NCI-H2081 treated with DMSO at 0.1 percent for 48 hours (cell line): ENCODE data around the gene TIAM1.

Source experiments
- DNase-seq: peaks from one replicate; lab custom pipeline; 2025; lab: John Stamatoyannopoulos, UW

Gene TIAM1

DNA sequence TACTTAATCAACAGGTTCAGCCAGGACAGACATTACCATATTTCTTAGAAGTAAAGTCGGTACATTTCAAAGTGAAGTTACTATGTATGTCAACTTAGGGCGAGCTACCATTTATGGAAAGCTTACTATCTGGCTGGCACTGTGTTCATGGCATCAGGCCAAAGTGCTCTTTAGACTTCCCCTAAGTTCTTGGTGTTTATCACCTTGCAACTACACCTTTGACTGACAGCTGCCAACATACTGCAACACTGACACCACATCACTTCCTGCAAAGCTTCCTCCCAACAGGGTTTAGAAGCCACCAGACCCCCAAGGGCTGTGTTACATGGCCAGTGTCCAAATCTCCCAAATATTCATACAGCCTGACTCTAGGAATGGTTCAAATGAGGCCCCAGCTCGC is 61.0 kb downstream of the TIAM1 start:
- DNase-seq: no peak

DNA sequence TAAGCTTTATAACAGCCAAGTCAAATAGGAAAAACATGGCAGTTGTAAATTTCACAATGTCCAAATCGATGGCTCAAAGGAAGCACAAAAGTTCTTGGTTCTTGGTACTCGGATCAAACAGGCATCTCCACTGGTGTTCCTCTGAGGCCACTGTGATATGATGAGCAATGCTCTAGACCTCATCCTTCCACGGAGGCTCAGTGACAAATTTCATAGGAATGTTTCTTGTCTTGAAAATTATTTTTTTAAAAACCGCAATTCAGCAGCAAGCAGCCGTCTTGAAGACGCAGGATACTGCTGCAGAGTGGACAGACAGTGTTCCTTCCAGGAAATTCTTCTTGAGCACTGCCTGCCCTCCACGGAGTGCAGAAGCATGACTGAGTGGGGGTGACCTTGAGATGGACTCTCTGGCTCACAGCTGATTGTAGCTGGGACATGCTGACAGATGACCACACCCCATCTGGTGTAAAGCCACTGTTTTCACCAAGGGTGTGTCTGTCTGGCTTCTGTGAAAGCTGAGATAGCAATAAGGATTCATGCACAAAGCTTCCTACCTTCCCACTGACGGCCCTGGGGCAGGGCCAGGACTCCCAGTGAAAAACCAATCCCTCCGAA is 61.9 kb downstream of the TIAM1 start:
- DNase-seq: no peak

DNA sequence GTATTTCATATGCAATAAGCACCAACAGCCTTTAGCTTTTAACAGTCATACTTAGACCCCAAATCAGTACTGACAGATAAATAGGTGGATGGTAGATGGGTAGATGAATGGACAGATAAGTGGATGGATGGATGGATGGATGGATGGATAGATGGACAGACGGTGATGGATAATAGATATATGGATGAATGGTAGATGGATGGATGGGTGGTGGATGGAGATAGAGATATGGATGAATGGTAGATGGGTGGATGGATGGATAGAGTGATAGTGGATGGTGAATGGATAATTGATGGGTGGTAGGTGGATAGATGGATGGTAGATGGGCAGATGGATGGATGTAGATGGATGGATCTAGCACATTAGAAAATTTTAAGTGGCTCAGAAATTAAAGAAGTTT is 62.5 kb downstream of the TIAM1 start:
- DNase-seq: no peak

DNA sequence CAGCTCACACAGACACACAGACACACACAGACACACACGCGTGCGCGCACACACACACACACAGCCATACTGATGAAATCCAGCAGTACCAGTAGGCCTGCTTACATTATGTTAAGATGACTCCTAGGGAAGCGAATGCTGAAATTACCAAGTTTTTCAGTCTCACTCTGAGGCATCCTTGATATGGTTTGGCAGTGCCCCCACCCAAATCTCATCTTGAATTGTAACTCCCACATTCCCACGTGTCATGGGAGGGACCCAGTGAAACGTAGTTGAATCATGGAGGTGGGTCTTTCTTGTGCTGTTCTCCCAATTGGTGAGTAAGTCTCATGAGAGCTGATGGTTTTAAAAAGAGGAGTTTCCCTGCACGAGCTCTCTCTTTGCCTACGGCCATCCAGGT is 64.1 kb downstream of the TIAM1 start:
- DNase-seq: no peak

DNA sequence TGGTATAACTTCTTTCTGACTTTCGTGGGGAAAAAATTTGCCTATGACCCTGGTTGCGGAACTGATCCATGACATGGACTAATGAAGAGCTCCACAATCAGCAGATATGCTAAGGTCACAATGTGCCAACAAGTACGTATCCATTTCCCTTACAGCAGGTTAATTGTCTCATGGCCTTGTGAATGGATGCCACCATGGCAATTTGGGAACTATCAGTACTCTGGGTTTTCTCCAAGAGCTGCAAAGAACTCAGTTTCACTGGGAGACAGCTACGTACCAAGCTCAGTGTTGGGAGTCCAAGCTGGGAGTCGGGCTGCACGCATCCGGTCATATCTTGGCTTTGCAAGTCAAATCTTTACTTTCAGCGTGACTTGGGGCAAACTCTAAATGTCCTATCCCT is 64.8 kb downstream of the TIAM1 start:
- DNase-seq: no peak

DNA sequence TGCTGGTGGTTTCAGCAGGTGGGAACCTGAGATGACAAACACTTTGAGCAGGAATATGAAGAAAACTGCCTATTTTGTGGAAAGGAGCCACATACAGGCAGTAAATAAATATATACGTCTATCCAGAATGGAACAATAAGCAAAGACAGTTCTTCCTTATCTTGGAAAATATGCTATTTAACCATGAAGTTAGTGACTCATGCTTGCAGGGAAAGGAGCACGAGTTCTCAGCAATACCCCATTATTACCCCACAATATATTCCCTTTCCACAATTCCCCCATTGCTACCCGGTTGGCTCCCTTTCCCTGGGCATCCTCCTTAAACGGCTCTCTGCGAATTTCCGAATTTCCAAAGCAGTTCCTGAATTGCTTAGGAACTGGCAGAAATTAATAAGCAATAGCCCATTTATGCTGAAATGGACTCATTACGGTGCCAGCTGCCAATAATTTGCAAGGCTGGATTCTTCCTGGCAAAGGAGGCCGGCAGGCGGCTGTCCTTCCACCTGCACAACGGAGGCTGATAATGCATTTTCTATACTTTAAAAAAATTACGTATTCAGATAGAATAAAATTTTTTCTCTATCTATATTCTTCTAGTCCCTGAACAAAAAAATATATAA is 65.4 kb downstream of the TIAM1 start:
- DNase-seq: no peak

DNA sequence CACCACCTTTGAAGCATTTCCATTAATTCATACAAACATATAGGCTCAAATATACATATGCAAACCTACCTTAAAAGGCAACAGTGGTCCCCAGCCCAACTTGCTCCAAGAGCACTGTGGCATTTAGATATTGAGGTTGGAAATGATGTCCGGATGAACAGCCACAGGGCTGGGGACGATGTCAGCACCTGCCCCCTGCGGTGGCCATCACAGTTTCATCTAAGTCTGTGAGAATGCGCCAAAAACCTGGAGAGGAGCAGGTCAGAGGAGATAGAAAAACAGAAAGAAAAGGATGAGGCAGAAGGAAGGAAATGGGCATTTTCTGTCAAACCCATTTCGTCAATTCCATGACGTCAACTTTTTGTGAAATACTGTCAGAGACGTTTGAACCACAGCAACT is 67.4 kb downstream of the TIAM1 start:
- no peak for DNase-seq

DNA sequence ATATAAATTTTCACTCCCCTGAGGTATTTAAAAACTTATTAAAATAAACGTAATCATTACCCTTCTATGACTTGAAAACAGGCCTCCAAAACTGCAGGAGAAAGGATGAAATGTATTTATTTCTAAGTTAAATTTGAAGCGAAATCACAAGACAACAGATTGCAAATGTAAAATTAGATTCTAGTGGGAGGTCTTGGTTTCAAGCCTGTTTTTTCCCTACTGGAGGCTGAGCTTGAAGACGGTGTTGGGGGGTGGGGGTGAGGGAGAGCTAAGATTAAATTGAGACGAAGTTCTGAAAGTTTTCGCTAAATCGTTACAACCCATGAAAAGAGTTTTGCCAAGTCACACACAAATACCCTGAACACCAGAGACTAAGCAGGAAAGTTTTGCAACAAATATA is 68.2 kb downstream of the TIAM1 start:
- no peak for DNase-seq

DNA sequence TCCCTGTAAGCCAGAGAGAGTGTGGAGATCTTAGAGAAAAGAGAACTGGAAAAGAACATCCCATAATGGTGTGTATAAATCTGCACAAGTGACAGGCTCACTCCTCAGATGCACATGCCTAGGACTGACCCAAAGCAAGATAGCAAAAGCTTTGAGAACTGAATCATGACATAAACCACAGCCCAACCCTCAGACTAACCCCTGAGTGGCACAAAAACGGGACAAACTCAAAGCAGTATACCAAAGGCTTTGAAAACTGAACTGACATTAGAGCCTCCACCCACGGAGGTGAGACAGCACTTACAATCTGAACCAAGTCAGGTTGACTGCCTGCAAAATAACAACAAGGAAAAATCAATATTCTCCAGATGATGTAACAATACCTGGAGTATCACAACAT is 70.8 kb downstream of the TIAM1 start:
- DNase-seq: no peak

DNA sequence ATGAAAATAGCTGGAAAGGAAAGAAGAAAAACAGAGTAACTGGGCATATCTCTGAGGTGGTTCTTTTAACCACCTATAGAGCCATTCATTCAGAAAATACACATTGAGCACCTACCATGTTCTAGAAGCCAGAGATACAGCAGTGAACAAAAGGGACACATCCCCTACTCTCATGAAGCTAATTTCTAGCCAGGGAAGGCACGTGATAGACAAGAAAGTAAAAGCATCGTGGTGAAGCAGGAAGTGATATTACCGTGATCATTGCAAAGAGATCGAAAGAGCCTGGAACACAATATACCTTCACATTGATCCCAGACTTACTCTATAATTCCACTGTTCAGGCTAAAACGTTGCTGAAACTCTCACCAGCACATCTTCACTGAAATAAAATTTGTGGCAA is 76.0 kb downstream of the TIAM1 start:
- DNase-seq: no peak

DNA sequence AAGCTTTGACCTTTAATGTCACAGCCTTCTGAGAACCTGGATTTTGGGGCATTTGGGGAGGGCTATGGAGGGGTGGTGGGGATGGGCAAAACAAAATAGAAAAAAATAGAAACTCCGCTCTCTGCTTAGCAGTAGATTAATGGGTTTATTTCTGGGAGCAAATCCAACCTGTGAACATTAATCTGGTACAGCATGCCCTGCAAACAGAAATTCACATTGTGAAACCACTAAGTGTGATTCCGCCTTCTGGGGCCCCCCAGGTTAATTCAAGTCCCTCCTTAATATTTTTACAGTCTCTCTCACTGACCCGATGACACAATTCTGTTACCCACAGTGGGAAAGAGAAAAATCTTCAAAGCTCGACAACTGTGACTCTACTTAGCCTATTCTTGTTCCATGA is 76.4 kb downstream of the TIAM1 start:
- no peak for DNase-seq

DNA sequence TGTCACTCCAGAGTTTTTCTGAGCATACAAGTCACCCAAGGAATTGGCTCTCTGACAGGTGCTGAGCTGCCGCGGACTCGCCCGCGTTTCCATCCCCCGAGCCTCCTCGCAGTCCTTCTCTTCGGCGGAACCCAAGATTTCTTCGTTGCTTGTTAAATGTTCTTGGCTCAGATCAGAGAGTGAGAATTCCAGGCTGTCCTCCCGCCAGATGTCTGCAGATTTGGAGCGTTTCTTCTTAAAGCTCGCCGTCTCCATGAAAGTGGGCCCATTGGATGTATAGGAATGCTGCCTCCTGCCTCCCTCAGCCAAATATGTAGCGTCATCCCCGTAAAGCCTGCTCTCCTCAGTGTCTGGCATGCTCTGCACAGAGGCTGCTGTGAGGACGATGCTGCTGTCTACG is 77.8 kb downstream of the TIAM1 start:
- no peak for DNase-seq

DNA sequence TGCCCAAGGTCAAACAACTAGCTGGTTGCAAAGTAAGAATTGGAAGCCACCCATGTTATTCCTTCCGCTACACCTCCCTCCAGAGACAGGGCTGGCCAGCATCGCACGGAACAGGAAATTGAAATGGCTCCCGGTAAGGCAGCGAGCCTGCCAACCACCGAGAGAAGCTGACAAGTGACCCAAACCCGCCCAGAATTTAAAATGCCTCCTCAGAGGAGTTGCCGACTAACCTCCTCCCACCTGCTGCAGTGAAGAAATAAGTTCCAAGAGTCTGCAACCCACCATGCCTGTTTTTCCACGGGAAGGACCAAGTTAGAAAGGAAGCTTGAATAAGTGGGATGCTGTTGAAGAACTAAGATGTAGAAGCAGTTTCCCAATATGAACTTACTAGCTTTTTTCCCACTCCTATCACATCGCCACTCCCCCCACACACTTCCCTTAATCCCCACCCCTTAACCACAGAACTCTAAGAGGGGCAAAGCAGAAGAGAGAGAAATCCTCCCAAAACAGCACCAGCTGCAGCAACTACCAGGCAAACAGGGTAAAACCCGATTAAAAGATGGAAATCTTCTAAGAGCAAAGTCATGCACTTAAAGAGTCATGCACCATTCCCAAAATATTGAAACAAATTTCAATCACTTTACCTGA is 78.6 kb downstream of the TIAM1 start:
- DNase-seq: no peak

DNA sequence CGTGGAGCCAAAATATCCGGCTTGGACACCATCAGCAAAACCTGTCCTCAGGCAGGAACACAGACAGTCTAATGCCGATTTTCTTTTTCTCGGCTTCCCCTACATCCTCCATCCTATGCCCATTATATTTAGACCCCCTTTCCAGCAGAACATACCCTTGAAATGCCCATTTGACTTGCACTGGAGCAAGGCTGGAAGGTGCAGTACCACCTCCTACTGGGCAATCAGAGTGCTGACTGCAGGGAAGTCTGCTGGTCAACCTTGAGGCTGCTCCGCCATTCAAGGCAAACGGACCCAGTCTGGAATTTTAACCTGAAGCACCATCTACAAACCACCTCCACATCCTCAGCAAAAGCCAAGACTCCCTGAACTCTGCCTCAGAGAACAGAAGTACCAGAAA is 79.5 kb downstream of the TIAM1 start:
- no peak for DNase-seq

DNA sequence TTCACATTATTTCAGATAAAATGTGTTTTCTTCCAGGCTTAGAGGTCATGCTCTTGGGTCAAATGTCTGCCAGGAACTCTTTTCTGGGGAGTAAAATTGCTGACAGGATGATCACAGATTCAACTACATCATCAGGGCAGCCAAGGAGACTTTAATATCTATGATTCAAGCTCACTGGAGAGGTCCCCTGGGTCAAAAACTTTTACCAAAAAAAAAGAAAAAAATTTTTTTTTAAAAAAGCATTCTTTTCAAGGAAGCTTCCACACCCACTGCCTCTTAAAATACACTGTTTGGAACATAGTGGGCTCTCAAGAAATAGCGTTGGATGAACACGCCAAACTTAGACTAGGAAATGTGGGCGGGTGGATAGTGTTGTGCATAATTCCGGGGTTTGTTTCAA is 81.3 kb downstream of the TIAM1 start:
- no peak for DNase-seq

DNA sequence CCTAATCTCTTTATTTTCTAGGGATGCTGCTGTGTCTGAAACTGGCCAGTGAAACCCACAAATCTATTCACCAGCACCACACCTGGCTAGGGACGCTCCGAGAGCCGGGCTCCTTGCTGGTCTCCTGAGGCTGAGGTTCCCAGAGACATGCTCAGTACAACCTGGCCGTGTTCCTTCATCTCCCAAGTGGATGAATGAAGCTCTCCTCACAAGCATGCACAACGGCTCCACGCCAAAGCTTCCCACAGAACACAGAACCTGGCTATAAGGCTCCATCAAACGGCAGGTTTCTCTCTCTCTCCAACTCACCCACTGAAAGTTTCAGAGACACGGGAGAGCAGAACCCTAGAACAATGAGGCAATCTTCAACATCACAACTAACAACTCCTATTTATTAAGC is 82.3 kb downstream of the TIAM1 start:
- no peak for DNase-seq

DNA sequence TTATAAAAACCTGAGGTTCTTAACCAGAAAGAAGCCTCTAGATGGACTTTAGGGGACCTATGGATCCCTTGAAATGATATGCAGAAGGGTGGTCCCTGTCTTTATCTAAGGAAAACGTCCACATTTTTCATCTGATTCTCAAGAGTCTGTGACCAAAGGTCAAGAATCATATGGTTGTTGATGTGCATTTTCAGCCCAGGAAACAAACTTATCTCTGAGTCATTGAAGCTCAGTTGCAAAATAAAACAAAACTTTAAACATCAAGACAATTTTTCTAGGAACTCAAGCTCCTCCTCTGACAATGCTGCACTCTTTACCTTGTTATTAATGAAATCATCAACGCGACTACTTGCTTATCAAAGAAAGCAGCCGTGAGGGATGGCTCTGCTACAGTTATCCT is 83.3 kb downstream of the TIAM1 start:
- DNase-seq: no peak

DNA sequence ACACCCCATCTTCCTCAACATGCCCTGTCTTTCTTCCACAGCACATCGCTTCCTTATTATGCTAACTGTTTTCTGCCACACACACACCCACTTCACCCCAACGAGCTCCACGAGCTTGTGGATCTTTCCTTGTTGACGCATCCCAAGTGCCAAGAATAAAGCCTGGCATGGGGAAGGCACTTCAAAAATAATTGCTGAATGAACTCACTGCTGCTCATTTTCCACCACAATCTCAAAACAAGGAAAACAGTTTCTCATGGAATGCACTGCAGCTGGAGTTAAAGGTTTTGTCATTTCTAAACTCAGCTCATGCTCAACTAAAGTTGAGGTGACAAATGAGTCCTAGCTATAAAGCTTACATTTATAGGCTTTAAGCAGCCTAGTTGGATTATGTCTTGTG is 86.0 kb downstream of the TIAM1 start:
- DNase-seq: no peak

DNA sequence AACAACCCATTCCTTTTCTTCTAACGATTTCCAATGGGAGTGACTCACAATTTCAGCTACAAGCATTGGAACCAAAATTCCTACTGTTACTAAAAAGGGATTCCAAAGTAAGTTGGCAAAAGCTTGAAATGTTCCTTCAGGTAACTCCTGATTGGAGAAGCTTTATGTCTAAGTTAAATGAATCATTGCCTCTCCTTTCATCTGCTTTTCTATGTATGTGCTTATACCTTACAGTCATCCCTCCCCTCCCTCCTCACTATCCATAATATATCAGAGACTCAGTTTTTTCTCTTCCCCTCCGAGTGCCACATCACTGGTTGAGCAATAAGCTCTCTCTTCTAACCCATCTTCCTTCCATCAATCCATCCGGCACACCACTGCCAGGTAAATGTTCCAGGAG is 86.8 kb downstream of the TIAM1 start:
- no peak for DNase-seq

DNA sequence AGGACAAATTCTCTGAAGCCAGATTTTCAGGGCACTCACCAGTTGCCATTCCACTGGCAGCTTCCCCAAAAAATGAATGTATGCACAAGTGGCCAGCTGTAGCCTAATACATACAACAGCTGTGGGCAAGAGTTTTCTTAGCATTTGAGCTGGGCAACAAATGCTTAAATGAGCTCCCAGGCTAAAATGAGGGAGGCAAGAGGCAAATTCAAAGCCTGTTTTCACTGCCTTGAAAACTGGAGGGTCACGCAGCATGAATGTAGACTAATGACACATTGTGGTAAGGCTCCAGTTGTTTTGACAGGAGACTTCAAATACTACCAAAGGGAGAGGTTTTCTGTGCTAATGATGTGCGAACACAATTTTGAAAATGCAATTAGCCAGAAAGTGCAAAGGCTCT is 88.2 kb downstream of the TIAM1 start:
- DNase-seq: no peak

DNA sequence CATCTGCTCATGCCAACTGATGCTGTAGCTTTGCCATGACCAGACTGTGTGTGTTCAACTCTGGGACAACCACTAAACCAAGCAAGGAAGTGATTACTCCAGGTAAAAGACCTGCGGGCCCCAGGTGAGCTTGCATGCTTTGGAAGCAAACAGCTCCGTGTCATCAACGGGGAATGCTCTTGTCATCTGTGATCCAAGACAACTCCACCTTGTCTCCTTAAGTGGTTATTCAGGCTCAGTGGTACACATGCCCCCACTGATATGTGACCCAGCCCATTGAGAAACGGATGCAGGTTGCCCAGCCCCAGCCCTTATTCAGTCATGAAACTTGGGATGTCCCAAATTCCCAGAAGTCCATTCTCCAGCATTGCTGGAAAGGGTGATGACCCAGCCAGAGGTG is 89.0 kb downstream of the TIAM1 start:
- DNase-seq: no peak

DNA sequence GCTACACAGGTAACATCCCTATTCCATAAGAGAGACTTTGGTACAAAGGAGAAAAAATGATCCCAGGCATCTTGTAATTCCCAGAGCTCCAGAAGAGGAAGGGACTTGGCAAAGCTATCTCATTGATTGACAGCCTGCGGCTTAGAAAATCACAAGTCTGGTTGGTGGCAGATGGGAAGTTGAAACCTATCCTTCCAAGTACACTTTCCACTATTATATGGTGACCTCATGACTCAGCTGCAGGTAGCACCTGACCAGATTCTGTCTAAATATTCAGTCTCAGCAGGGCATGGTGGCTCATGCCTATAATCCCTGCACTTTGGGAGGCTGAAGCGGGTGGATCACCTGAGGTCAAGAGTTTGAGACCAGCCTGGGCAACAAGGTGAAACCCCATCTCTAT is 89.9 kb downstream of the TIAM1 start:
- no peak for DNase-seq

DNA sequence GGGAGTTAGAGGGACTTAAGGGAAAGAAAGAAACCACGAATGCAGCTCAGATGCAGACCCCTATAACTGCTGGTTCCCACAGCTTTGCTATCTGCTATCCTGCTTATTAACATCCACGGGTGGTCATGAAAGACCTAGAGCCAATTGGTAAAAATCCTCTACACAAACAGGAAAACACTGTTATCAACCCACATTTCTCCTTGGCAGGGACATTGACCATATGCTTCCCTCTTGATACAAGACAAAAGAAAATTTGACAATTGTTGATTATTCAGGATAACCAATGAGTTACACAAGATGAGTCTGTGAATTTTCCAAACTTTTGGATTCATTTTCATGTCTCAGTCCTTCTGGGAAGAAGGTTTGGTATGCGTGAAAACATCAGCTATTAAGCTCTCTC is 90.4 kb downstream of the TIAM1 start:
- DNase-seq: no peak

DNA sequence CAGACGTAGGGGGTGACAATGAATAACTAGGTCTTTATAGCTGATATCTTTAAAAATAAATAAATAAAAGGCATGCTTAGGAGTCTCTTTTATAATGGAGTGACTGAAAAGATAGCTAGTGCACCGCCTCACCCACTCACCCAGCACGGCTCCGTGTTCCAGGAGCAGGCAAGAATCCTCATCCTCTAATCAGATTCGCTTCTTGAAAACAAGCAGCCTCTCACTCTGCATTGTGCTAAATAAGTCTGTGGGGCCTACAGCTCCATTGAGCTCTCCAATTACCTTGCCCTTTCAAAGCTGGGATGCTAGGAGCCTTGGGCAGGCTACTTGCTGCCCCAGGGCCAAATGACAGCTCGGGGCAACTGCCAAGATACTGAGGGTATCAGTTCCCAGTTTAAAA is 91.5 kb downstream of the TIAM1 start:
- DNase-seq: no peak
